ENCODE measurements around the gene TMEM156. TPM values are rescaled to one million over a fixed set of nuclear protein-coding genes. Genes with fewer than 3 reads are reported as not detected.

TMEM156 gene
- polyA plus RNA-seq, 1 of the 3 experiments (the other 2 are of a cell fraction) = 0.13 TPM

- TF ChIP-seq EP300 (IDR thresholded peaks at IDR 0.05; ENCODE audit: borderline replicate concordance in 1 of 2, low read depth in 1 of 2, low read length in 1 of 2) = no peak
- no peak for TF ChIP-seq JUND (IDR thresholded peaks at IDR 0.05)
- TF ChIP-seq TEAD4 (IDR thresholded peaks at IDR 0.05; ENCODE audit: borderline replicate concordance, insufficient read depth) = no peak
- no peak for TF ChIP-seq MXI1 (IDR thresholded peaks at IDR 0.05; ENCODE audit: low read depth, low read length)
- TF ChIP-seq NFIC (IDR thresholded peaks at IDR 0.05; ENCODE audit: borderline replicate concordance) = no peak
- no peak for TF ChIP-seq TAF1 (IDR thresholded peaks at IDR 0.05; ENCODE audit: borderline replicate concordance, low read depth, low read length)
- no peak for TF ChIP-seq USF2 (IDR thresholded peaks at IDR 0.05; ENCODE audit: borderline replicate concordance, low read depth, low read length)
- no peak for TF ChIP-seq RXRA (IDR thresholded peaks at IDR 0.05; ENCODE audit: borderline replicate concordance, low read depth)
- TF ChIP-seq CHD2 (IDR thresholded peaks at IDR 0.05; ENCODE audit: low read length, partially characterized antibody) = no peak
- no peak for TF ChIP-seq TCF12 (IDR thresholded peaks at IDR 0.05)
- TF ChIP-seq MEF2A (IDR thresholded peaks at IDR 0.05; ENCODE audit: borderline replicate concordance, low read depth) = no peak
- TF ChIP-seq RFX5 (IDR thresholded peaks at IDR 0.05; ENCODE audit: low read length) = no peak
- no peak for TF ChIP-seq GABPA (IDR thresholded peaks at IDR 0.05; ENCODE audit: low read depth)
- TF ChIP-seq SMC3 (IDR thresholded peaks at IDR 0.05; ENCODE audit: low read depth, low read length) = no peak
- no peak for TF ChIP-seq SIN3A (IDR thresholded peaks at IDR 0.05; ENCODE audit: borderline replicate concordance, low read depth, low read length)
- TF ChIP-seq, protein P1, sequence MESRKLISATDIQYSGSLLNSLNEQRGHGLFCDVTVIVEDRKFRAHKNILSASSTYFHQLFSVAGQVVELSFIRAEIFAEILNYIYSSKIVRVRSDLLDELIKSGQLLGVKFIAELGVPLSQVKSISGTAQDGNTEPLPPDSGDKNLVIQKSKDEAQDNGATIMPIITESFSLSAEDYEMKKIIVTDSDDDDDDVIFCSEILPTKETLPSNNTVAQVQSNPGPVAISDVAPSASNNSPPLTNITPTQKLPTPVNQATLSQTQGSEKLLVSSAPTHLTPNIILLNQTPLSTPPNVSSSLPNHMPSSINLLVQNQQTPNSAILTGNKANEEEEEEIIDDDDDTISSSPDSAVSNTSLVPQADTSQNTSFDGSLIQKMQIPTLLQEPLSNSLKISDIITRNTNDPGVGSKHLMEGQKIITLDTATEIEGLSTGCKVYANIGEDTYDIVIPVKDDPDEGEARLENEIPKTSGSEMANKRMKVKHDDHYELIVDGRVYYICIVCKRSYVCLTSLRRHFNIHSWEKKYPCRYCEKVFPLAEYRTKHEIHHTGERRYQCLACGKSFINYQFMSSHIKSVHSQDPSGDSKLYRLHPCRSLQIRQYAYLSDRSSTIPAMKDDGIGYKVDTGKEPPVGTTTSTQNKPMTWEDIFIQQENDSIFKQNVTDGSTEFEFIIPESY (IDR thresholded peaks at IDR 0.05; ENCODE audit: borderline replicate concordance, low read depth) = no peak
- Histone ChIP-seq H3K27ac (ENCODE audit: low read depth in 2 of 2, low read length in 1 of 2) (no peak overlapping the region), H3K9ac (no peak overlapping the region), H3K9me2 (no peaks in the 10 kb centered on the region), H3K4me2 (no peak overlapping the region), H3K9me3 (no peaks in the 10 kb centered on the region), H3K36me3 (replicated peaks in 1 of 2; ENCODE audit: control insufficient read depth in 1 of 2, insufficient read depth in 2 of 2, low read length in 1 of 2) (peaks cover 2 to 76% of the 10 kb centered on the region in 2 experiments), H3K27me3 (ENCODE audit: insufficient read depth) (no peaks in the 10 kb centered on the region), H2AFZ (ENCODE audit: low read depth) (no peak overlapping the region), H3F3A (replicated peaks; ENCODE audit: insufficient read depth) (no peaks in the 10 kb centered on the region), H3K4me1 (ENCODE audit: control insufficient read depth in 1 of 2, insufficient read depth in 2 of 2, low read depth in 1 of 2, low read length in 1 of 2) (peaks cover 0 to 7% of the 10 kb centered on the region in 2 experiments; a peak in 1 of 4 replicates), H3K4me3 (ENCODE audit: low read depth in 2 of 2, low read length in 1 of 2) (no peak overlapping the region), H4K20me1 (ENCODE audit: insufficient read depth) (no peaks in the 10 kb centered on the region), H3K79me2 (ENCODE audit: insufficient read depth) (no peaks in the 10 kb centered on the region)
- 85% methylated on average over 1 of the region's 1 CpG for WGBS (ENCODE audit: low lambda C conversion rate)
- ChIA-PET CTCF (no interaction called here), POLR2A (no interaction called here)
- DNase-seq = no peak
Measured at GRCh38 chr4:38939165-38939564, 93.0 kb downstream of the TMEM156 start.
